Stimulated activated CD4-positive, alpha-beta T cell treated with anti-CD3 and anti-CD28 coated beads, Interleukin-4, amount 100 ng/mL, for 4 hours (primary cell): ENCODE results near the gene TRIM62.
"Not testable (repeated sequence)": the region's sequence is repeated elsewhere in the genome, so short reads cannot be mapped to it uniquely, and the experiment has no call there.

ENCODE experiments used
- DNase-seq, 2 experiments: peaks; one replicate each; pipeline ENCODE4 v3.0.0-alpha.2; 2020

The TRIM62 gene

GRCh38 chr1:33157131-33157530, 24.7 kb downstream of the TRIM62 start:
- DNase-seq: no peak

- no peak for DNase-seq
These were observed 25.8 kb downstream of the TRIM62 start for GRCh38 chr1:33155877-33156538.

GRCh38 chr1:33153650-33154049, 28.2 kb downstream of the TRIM62 start:
- DNase-seq: no peak

DNA sequence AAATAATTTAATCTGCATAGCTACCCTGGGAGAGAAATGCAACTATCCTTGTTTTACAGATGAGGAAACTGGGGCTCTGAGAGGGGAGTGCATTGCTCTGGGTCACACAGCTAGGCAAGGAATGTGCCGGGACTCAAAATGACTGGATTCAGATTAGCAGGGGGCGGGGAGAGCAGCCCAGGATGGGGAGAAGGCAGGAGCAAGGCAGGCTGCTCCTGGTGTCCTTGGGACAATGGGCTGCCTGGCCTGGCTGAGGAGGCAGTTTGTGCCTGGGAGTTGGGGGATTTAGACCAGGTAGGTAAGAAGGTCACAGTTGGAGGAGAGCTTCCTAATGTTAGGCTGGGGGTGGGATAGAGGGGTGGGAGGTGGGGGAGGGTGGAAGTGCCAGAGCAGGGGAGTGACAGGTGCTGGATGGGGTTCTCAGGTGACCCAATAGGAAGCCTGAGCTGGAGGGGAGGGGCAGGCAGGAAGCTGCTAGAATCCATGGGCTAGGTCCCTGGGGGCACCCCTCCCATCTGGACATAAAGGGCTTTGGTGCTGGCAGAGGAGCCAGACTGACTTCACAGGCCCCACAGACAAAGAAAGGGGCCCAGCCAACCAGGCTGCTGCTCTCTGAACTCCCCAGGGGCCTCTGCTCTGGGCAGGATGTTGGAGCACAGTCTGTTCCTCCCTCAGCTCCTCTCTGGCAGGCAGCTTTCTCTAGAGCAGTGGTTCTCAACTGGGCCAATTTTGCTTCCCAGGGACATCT, 29.0 kb downstream of the TRIM62 start:
- DNase-seq: no peak

DNA sequence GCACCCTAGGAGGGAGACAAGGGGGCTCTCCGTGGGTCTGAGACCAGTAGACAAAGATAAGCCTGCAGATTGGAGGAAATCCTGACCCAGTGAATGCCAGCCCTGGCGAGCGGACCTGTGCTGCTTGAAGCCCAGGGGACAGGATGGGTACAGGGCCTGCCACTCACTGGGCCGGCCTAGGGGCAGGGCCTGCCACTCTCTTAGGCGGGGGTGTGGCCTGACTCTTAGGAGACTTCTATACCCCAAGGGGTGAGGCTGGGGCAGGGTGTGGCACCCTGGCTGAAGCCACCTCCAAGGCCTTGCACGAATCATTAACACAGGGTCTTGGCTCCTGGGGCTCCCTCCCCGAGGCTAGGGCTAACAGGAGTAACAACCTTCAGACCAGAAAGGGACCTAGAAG, 30.7 kb downstream of the TRIM62 start:
- DNase-seq: no peak

DNA sequence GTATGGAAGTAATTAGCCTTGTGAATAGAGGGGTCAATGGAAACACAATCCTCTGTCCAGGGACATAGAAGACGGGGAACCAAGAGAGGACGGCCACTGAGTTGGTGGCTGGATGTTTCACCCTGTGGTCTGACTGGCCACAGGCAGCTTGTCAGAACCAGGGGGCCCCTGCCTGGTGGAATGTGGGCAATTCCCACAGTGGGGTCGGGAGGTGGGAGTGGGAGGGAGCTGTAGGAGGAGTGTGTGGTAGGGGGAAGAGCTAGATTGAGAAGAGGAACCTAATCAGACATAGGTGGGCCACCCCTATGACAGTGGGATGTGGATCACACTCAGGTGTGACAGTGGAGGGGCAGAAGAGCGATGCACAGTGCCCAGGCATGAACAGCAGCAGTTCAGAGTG, 31.3 kb downstream of the TRIM62 start:
- no peak for DNase-seq

- no peak for DNase-seq
These were observed 32.2 kb downstream of the TRIM62 start for GRCh38 chr1:33149453-33150190.

GRCh38 chr1:33148615-33149014, 33.2 kb downstream of the TRIM62 start:
- no peak for DNase-seq

DNA sequence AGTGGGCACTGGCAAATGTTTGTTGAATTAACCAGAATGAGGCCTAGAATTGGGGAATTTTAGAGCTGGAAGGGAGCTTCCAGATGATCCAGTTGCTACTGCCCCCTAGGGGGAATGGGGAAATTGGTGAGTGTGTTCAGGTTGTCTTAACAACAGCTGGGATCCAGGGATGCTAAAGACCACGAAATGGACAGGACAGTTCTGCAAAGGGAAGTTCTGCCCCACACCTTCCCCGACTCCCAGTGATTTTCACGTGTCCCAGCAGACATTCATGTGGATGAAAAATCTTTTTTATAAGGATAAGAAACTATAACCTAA, 33.9 kb downstream of the TRIM62 start:
- no peak for DNase-seq

DNA sequence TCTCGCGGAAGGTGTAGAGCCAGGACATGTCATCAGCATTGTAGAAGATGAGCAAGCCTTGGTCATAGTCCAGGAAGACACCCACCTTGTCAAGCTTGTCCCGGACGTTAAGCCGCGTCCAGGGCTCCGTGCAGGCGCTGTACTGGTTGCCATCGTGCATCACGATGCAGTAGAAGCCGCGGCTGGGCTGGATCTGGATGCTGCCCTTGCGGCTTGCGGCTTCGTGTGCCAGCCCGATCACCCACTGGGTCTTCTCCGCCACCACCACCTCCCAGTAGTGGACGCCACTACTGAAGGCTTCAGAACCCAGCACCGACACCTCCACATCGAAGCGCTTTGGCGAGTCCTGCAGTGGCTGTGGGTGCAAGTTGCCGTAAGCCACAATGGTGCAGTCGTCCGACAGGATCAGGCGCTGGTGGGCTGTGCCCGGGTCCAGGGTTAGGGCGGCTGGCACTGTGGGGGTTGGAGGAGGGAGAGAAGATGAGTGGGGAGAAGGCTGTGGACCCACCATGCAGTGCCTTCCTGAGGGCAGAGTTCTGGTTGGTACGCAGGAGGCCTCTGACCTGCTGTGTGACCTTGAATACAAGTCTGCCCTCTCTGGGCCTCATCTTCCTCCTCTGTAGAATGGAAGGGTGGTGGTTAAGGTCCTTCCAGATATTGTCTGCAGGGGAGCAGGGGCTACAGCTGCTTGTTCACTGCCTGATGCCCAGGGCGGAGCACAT, 34.4 kb downstream of the TRIM62 start:
- DNase-seq: no peak

- DNase-seq: no peak
These were observed 35.8 kb downstream of the TRIM62 start for GRCh38 chr1:33146003-33146402.

GRCh38 chr1:33143698-33144097, 38.1 kb downstream of the TRIM62 start:
- no peak for DNase-seq

GRCh38 chr1:33143176-33143575, 38.7 kb downstream of the TRIM62 start:
- DNase-seq: no peak

GRCh38 chr1:33142483-33143064, 39.3 kb downstream of the TRIM62 start:
- DNase-seq: no peak

DNA sequence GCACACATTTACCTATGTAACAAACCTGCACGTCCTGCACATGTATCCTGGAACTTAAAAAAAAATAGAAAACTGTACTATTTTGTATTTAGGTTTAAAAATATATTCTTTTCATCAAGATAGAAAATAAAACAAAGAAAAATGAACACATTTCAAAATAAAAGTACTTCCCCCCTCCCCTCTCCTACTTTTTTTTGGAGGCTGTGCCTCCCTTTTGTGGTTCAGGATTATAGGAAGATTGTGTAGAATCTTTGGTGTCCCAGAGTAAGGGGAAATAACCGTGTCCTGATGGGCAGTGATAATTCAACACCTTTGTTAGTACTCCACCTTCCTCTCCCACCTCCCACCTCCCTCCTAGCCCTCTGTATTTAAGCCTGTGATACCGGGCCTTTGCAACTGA, 40.1 kb downstream of the TRIM62 start:
- DNase-seq: no peak

DNA sequence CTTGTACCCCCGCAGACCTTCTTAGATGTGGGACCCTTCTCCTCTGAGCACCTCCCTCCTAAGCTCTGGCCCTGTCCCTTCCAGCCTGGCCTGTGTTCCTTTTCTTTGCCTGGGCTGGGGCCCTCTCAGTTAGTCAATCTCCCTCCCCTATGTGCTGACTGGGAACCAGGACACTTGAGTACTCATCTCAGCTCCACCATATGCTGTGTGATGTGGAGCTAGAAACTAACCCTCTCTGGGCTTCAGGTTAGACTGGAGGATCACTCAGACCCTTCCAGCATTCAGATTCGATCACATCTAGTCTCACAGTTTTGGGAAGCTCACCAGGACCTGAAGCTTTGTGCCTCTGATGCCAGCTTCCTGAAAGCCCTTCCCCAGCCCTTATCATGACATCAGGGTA, 40.6 kb downstream of the TRIM62 start:
- DNase-seq: no peak

DNA sequence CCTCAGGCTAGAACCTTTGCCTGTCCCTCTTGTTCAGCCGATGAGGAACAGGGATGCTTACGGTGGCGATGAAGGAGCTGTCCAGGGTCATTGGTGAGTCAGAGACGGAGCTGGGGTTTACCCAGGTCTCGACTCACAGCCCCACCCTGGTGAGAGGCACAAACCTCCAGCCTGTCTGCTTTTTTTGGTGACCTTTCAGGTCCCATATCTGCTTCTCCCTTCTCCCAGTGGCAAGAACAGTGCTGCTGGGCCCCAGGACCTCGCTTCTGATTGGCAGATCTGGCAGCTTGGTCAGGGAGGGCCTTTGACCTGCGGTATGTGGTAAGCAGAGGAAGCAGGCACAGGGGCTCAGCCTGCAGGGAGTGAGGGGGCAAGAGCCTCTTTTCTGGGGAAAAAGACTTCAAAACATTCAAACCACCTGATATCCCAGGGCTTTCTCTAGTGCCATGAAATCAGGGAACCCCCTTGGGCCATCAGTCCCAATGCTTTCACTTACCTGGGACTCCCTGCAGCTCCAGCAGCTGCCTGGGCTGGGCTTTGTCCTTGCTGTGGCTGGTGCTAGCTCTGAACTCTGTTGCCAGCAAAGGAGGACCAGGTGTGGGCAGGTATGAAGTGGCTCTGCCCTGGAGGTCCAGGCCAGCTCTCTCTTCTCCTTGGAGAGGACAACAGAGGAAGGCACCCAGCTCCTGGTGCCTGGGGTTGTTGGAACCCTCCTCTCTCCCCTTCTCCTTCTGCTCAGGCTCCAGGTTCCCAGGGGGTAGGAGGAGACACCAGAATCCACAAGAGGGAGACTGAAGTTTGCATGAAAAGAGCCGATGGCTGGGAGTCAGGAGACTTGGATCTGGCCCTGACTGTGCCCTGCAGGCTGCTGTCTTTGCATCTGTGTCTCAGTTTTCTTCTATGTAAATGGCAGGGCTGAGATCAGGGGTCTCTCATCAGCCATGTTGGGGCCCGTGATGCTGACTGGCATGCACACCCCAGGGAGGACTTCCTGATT, 41.4 kb downstream of the TRIM62 start:
- DNase-seq: no peak

GRCh38 chr1:33137800-33138199, 44.0 kb downstream of the TRIM62 start:
- peak in 1 of 2 experiments; percentile 10 for DNase-seq

- not testable (repeated sequence) for DNase-seq
These were observed 45.8 kb downstream of the TRIM62 start for GRCh38 chr1:33136041-33136440.

- no peak for DNase-seq
These were observed 48.3 kb downstream of the TRIM62 start for GRCh38 chr1:33133478-33134105.

- DNase-seq: no peak
These were observed 49.3 kb downstream of the TRIM62 start for GRCh38 chr1:33132549-33132948.
